Endodermal cell (in vitro differentiated cells): ENCODE measurements around the gene CDCA8. TPM values are rescaled to one million over a fixed set of nuclear protein-coding genes. Genes with fewer than 3 reads are reported as not detected.

Experiments used
- DNase-seq: peaks from one replicate; pipeline ENCODE4 v3.0.0-alpha.2; 2017
- H3K27ac ChIP-seq: 2 replicates; pipeline ENCODE4 v1.5.1; 2013; ENCODE audit warnings: mild to moderate bottlenecking, low read depth, low read length, moderate library complexity
- H3K27me3 ChIP-seq: 2 replicates; pipeline ENCODE4 v1.6.1; 2013; ENCODE audit warnings: mild to moderate bottlenecking, low read length, moderate library complexity; ENCODE audit not compliant: insufficient read depth, control insufficient read depth, poor library complexity, severe bottlenecking
- H3K36me3 ChIP-seq: 2 replicates; pipeline ENCODE4 v1.7.0; 2013; ENCODE audit warnings: mild to moderate bottlenecking, low read length, moderate library complexity; ENCODE audit not compliant: control insufficient read depth, insufficient read depth
- H3K4me1 ChIP-seq: one replicate; pipeline ENCODE4 v1.7.0; 2013; ENCODE audit warnings: low read length; ENCODE audit not compliant: control insufficient read depth, insufficient read depth
- H3K4me3 ChIP-seq: 2 replicates; pipeline ENCODE4 v1.5.1; 2013; ENCODE audit warnings: mild to moderate bottlenecking, low read length, moderate library complexity
- H3K9ac ChIP-seq: 2 replicates; pipeline ENCODE4 v1.6.1; 2013; ENCODE audit warnings: mild to moderate bottlenecking, low read length, moderate library complexity; ENCODE audit not compliant: poor library complexity, severe bottlenecking; ENCODE audit errors: extremely low read depth
- H3K9me3 ChIP-seq: 2 replicates; pipeline ENCODE4 v1.6.1; 2013; ENCODE audit warnings: mild to moderate bottlenecking, low read length, moderate library complexity; ENCODE audit not compliant: control insufficient read depth
- H3K27ac Mint-ChIP-seq: 2 replicates; pipeline ENCODE4 v1.8.0; 2020; ENCODE audit warnings: mixed read lengths
- H3K27me3 Mint-ChIP-seq: 2 replicates; pipeline ENCODE4 v1.8.0; 2021; ENCODE audit warnings: mild to moderate bottlenecking, mixed read lengths; ENCODE audit not compliant: insufficient read depth
- H3K36me3 Mint-ChIP-seq: 2 replicates; pipeline ENCODE4 v1.8.0; 2020; ENCODE audit warnings: low read depth, mixed read lengths
- H3K4me1 Mint-ChIP-seq: 2 replicates; pipeline ENCODE4 v1.8.0; 2020; ENCODE audit warnings: mixed read lengths
- H3K4me3 Mint-ChIP-seq: 2 replicates; pipeline ENCODE4 v1.8.0; 2020; ENCODE audit warnings: mild to moderate bottlenecking, moderate library complexity, mixed read lengths
- H3K9me3 Mint-ChIP-seq: 2 replicates; pipeline ENCODE4 v1.8.0; 2020; ENCODE audit warnings: mild to moderate bottlenecking, mixed read lengths
- CTCF ChIP-seq: fragments of 200-600 bp; sonication (generic); conservative IDR thresholded peaks from 2 replicates; pipeline ENCODE4 v1.5.0; 2021; ENCODE audit warnings: antibody characterized with exemption, mild to moderate bottlenecking
- WGBS, 2 experiments: methylation state at CpG; one replicate each; pipeline versions ENCODE4 v1.1.5 to v1.1.7; 2013; ENCODE audit warnings: missing lambda C conversion rate in 2 of 2, mixed read lengths in 1 of 2; ENCODE audit not compliant: insufficient coverage in 1 of 2, insufficient read length in 1 of 2; 5-methylcytosine and 5-hydroxymethylcytosine counted together
- total RNA-seq, 2 donors: library from RNA; stranded (reverse); fragmentation: NEBNext Ultra II Directional in 1 of 2; extraction: Animal tissue kit (Norgen Biotek cat#: 25700) in 1 of 2; gene quantifications; 2 replicates in 1 of 2; 3 replicates in 1 of 2; pipeline ENCODE4 v1.2.1, GENCODE V29; 2021

Gene CDCA8
- total RNA-seq, 2 donors from 2014 or later, result 27.7 to 49.7 TPM

DNA sequence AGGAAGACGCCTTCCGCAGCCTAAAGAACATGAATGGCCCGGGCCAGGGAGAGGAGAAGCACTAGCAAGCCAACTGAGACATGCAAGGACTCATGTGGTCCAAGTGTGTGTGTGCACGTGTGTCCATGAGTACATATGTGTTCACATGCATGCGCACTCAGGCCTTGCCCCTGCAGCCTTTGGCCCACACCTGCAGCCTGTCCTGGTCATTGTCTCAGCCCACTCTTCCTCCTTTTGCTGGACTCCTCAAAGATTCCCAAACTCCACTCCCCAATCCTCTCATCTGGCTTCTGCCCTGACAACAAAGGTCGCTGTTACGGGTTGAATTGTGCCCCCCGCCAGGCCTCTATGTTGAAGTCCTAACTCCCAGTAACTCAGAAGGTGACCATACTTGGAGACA lies 21.9 kb downstream of the CDCA8 start:
- Histone ChIP-seq H3K4me3 (no peak overlapping the region), H3K27ac (no peak overlapping the region), H3K4me1 (no peaks in the 10 kb centered on the region), H3K9me3 (no peaks in the 10 kb centered on the region), H3K27me3 (no peaks in the 10 kb centered on the region), H3K36me3 (peaks cover 8% of the 10 kb centered on the region), H3K9ac (no peak overlapping the region)
- Mint-ChIP-seq H3K27me3 (peaks cover 6% of the 10 kb centered on the region), H3K9me3 (no peaks in the 10 kb centered on the region), H3K27ac (no peak overlapping the region), H3K4me3 (no peak overlapping the region), H3K4me1 (no peaks in the 10 kb centered on the region), H3K36me3 (peaks cover 11% of the 10 kb centered on the region)
- no peak for TF ChIP-seq CTCF
- WGBS, 2 experiments, result 83 to 86% methylated on average over 6 to 8 of the region's 8 CpGs
- no peak for DNase-seq

- no peaks in the 10 kb centered on the region for H3K9me3 Mint-ChIP-seq
- peaks cover 4% of the 10 kb centered on the region for H3K36me3 ChIP-seq
- no peaks in the 10 kb centered on the region for H3K4me1 ChIP-seq
- no peak overlapping the region for H3K9ac ChIP-seq
- no peak overlapping the region for H3K27ac Mint-ChIP-seq
- H3K4me3 ChIP-seq, result no peak overlapping the region
- DNase-seq, result no peak
- H3K27me3 Mint-ChIP-seq, result peaks cover 6% of the 10 kb centered on the region
- no peaks in the 10 kb centered on the region for H3K9me3 ChIP-seq
- no peaks in the 10 kb centered on the region for H3K27me3 ChIP-seq
- H3K4me3 Mint-ChIP-seq, result no peak overlapping the region
- no peak for TF ChIP-seq CTCF
- peaks cover 6% of the 10 kb centered on the region for H3K36me3 Mint-ChIP-seq
- no peak overlapping the region for H3K27ac ChIP-seq
- no peaks in the 10 kb centered on the region for H3K4me1 Mint-ChIP-seq
- 91 to 97% methylated on average over 3 to 4 of the region's 4 CpGs for WGBS, 2 experiments
Observed at GRCh38 chr1:37714689-37715088, 22.4 kb downstream of the CDCA8 start.

GRCh38 chr1:37716321-37716720 lies 24.0 kb downstream of the CDCA8 start:
- Histone ChIP-seq H3K9me3 (no peaks in the 10 kb centered on the region), H3K4me1 (no peaks in the 10 kb centered on the region), H3K27me3 (no peaks in the 10 kb centered on the region), H3K27ac (no peak overlapping the region), H3K9ac (no peak overlapping the region), H3K4me3 (no peak overlapping the region), H3K36me3 (no peaks in the 10 kb centered on the region)
- H3K9me3 Mint-ChIP-seq, result no peaks in the 10 kb centered on the region
- DNase-seq, result no peak
- H3K36me3 Mint-ChIP-seq, result no peaks in the 10 kb centered on the region
- H3K4me3 Mint-ChIP-seq, result no peak overlapping the region
- peaks cover 6% of the 10 kb centered on the region for H3K27me3 Mint-ChIP-seq
- H3K4me1 Mint-ChIP-seq, result no peaks in the 10 kb centered on the region
- TF ChIP-seq CTCF, result no peak
- H3K27ac Mint-ChIP-seq, result no peak overlapping the region
- 86 to 95% methylated on average over 3 to 4 of the region's 4 CpGs for WGBS, 2 experiments
